H1 (cell line): ENCODE data around the gene TDP2. TPM values are rescaled to one million over a fixed set of nuclear protein-coding genes. Genes with fewer than 3 reads are reported as not detected.

Experiments used
- CTCF ChIA-PET: fragments of 300-600 bp; sonication (Branson Sonifier 250); formaldehyde crosslinking; loops from one replicate; lab custom pipeline; 2021; ENCODE audit not compliant: partially characterized antibody; lab: Charles Lee
- POLR2A ChIA-PET: fragments of 300-600 bp; sonication (Branson Sonifier 250); formaldehyde crosslinking; loops from one replicate; lab custom pipeline; 2021; ENCODE audit warnings: inconsistent platforms; ENCODE audit not compliant: partially characterized antibody; lab: Charles Lee
- DNase-seq, 2 experiments: peaks; one replicate each; pipeline versions ENCODE4 v3.0.0 to v3.0.0-alpha.2; 2010 to 2022; ENCODE audit warnings: low spot score in 2 of 2, low read depth in 1 of 2, mixed read lengths in 1 of 2
- FAIRE-seq: peaks from 2 replicates; lab custom pipeline; 2011; peaks lifted over from hg19 to GRCh38; lab: Jason Lieb, UNC
- H2AFZ ChIP-seq: 2 replicates; pipeline ENCODE4 v1.8.1; 2012; ENCODE audit warnings: low read length, inconsistent platforms
- H2AK5ac ChIP-seq: 2 replicates; pipeline ENCODE4 v1.6.1; 2013; ENCODE audit warnings: low read depth, low read length
- H2BK120ac ChIP-seq: replicated peaks from 2 replicates; pipeline ENCODE3; 2013; ENCODE audit warnings: low read depth, low read length, inconsistent platforms
- H2BK12ac ChIP-seq: 2 replicates; pipeline ENCODE4 v1.6.1; 2013; ENCODE audit warnings: low read depth, low read length
- H2BK15ac ChIP-seq: 2 replicates; pipeline ENCODE4 v1.6.1; 2013; ENCODE audit warnings: low read length
- H2BK20ac ChIP-seq: 2 replicates; pipeline ENCODE4 v1.6.1; 2013; ENCODE audit warnings: low read length
- H2BK5ac ChIP-seq: 2 replicates; pipeline ENCODE4 v1.6.1; 2013; ENCODE audit warnings: low read depth, low read length
- H3K14ac ChIP-seq: 2 replicates; pipeline ENCODE4 v1.6.1; 2013; ENCODE audit warnings: inconsistent platforms; ENCODE audit not compliant: insufficient read length
- H3K18ac ChIP-seq: 2 replicates; pipeline ENCODE4 v1.6.1; 2013; ENCODE audit warnings: low read length; ENCODE audit errors: extremely low read depth
- H3K23ac ChIP-seq: 2 replicates; pipeline ENCODE4 v1.6.1; 2013; ENCODE audit warnings: inconsistent platforms; ENCODE audit not compliant: insufficient read length
- H3K23me2 ChIP-seq: 2 replicates; pipeline ENCODE4 v1.6.1; 2013; ENCODE audit warnings: low read depth, low read length
- H3K27ac ChIP-seq: 2 replicates; pipeline ENCODE4 v1.6.1; 2011; ENCODE audit warnings: low read depth, low read length, inconsistent platforms
- H3K27me3 ChIP-seq, 4 experiments: replicated peaks in 1 of 4; 1 replicate in 1 of 4; 2 replicates in 3 of 4; pipeline versions ENCODE4 v1.6.1 to v1.8.1; 2011 to 2013; ENCODE audit warnings: low read length in 3 of 4, mild to moderate bottlenecking in 3 of 4, inconsistent platforms in 2 of 4, mixed read lengths in 2 of 4, moderate library complexity in 1 of 4; ENCODE audit not compliant: control insufficient read depth in 3 of 4, insufficient read depth in 3 of 4; ENCODE audit errors: extremely low read depth in 1 of 4
- H3K36me3 ChIP-seq, 4 experiments: 2 replicates each; pipeline versions ENCODE4 v1.6.1 to v1.8.1; 2011 to 2013; ENCODE audit warnings: mild to moderate bottlenecking in 4 of 4, low read length in 3 of 4, moderate library complexity in 2 of 4, control low read depth in 1 of 4, inconsistent platforms in 1 of 4; ENCODE audit not compliant: insufficient read depth in 4 of 4, control insufficient read depth in 2 of 4
- H3K4ac ChIP-seq: replicated peaks from 2 replicates; pipeline ENCODE3; 2013; ENCODE audit warnings: low read length, low read depth, mixed read lengths, inconsistent platforms; ENCODE audit not compliant: insufficient read length
- H3K4me1 ChIP-seq, 4 experiments: replicated peaks in 1 of 4; 1 replicate in 1 of 4; 2 replicates in 3 of 4; pipeline versions ENCODE4 v1.6.1 to v1.8.1; 2011 to 2013; ENCODE audit warnings: low read length in 3 of 4, inconsistent platforms in 2 of 4, mixed read lengths in 1 of 4; ENCODE audit not compliant: insufficient read depth in 4 of 4, control insufficient read depth in 3 of 4
- H3K4me2 ChIP-seq, 2 experiments: 2 replicates each; pipeline versions ENCODE4 v1.6.1 to v1.8.1; 2011 to 2013; ENCODE audit warnings: low read depth in 2 of 2, low read length in 2 of 2, control low read depth in 1 of 2, inconsistent platforms in 1 of 2, mild to moderate bottlenecking in 1 of 2; ENCODE audit not compliant: insufficient read depth in 1 of 2
- H3K4me3 ChIP-seq, 4 experiments: fragments of 200-600, 300-600 bp in 1 of 4; sonication (generic), shearing (Covaris generic), sonication (Bioruptor Twin) in 1 of 4; 2 replicates each; pipeline versions ENCODE4 v1.5.1 to v1.8.1; 2011 to 2016; ENCODE audit warnings: low read length in 4 of 4, low read depth in 3 of 4, control low read depth in 2 of 4, inconsistent platforms in 2 of 4, mild to moderate bottlenecking in 2 of 4, mixed read lengths in 1 of 4, moderate library complexity in 1 of 4; ENCODE audit not compliant: insufficient read depth in 2 of 4; ENCODE audit errors: extremely low read depth in 1 of 4
- H3K56ac ChIP-seq: replicated peaks from 2 replicates; pipeline ENCODE3; 2013; ENCODE audit warnings: low read depth, mild to moderate bottlenecking, mixed read lengths, low read length, inconsistent platforms; ENCODE audit not compliant: insufficient read length
- H3K79me1 ChIP-seq: 2 replicates; pipeline ENCODE4 v1.6.1; 2013; ENCODE audit warnings: low read depth, low read length, control low read depth
- H3K79me2 ChIP-seq, 2 experiments: 2 replicates each; pipeline versions ENCODE4 v1.6.1 to v1.8.1; 2012 to 2013; ENCODE audit warnings: low read length in 2 of 2, mild to moderate bottlenecking in 2 of 2, inconsistent platforms in 1 of 2; ENCODE audit not compliant: insufficient read depth in 2 of 2, control insufficient read depth in 1 of 2
- H3K9ac ChIP-seq, 4 experiments: replicated peaks in 1 of 4; 1 replicate in 1 of 4; 2 replicates in 3 of 4; pipeline versions ENCODE4 v1.6.1 to v1.8.1; 2011 to 2013; ENCODE audit warnings: low read depth in 3 of 4, low read length in 3 of 4, control low read depth in 2 of 4, mild to moderate bottlenecking in 2 of 4, moderate library complexity in 2 of 4, inconsistent platforms in 1 of 4; ENCODE audit errors: extremely low read depth in 1 of 4
- H3K9me3 ChIP-seq, 2 experiments: 2 replicates each; pipeline versions ENCODE4 v1.6.1 to v1.8.1; 2012 to 2013; ENCODE audit warnings: mild to moderate bottlenecking in 2 of 2, moderate library complexity in 2 of 2, control low read depth in 1 of 2, inconsistent platforms in 1 of 2, low read depth in 1 of 2, low read length in 1 of 2, mixed read lengths in 1 of 2; ENCODE audit not compliant: insufficient read depth in 2 of 2
- H4K20me1 ChIP-seq, 2 experiments: replicated peaks in 1 of 2; 2 replicates each; pipeline versions ENCODE3 to v1.8.1; 2011 to 2013; ENCODE audit warnings: inconsistent platforms in 2 of 2, low read length in 2 of 2, mild to moderate bottlenecking in 1 of 2; ENCODE audit not compliant: insufficient read depth in 2 of 2, control insufficient read depth in 1 of 2
- H4K5ac ChIP-seq: 2 replicates; pipeline ENCODE4 v1.6.1; 2013; ENCODE audit warnings: low read length, low read depth, mixed read lengths, inconsistent platforms; ENCODE audit not compliant: insufficient read length
- H4K8ac ChIP-seq: 2 replicates; pipeline ENCODE4 v1.8.0; 2013; ENCODE audit warnings: mild to moderate bottlenecking, moderate library complexity, low read length, inconsistent platforms; ENCODE audit not compliant: insufficient read depth; ENCODE audit errors: extremely low read depth
- H4K91ac ChIP-seq: replicated peaks from 2 replicates; pipeline ENCODE3; 2013; ENCODE audit warnings: low read length, mixed read lengths, inconsistent platforms; ENCODE audit not compliant: insufficient read length
- CTBP2 ChIP-seq: IDR thresholded peaks from 2 replicates; pipeline ENCODE4 v1.7.0; 2011; ENCODE audit warnings: borderline replicate concordance, mild to moderate bottlenecking, moderate library complexity, mixed read lengths, low read length; ENCODE audit not compliant: insufficient read depth, insufficient read length
- GTF2F1 ChIP-seq: IDR thresholded peaks from 2 replicates; pipeline ENCODE4 v1.6.1; 2012; ENCODE audit warnings: low read depth, low read length, improper control_type of control experiment, borderline replicate concordance
- HDAC6 ChIP-seq: IDR thresholded peaks from one replicate; pipeline ENCODE4 v1.7.1; 2012; ENCODE audit warnings: low read depth, mild to moderate bottlenecking, inconsistent platforms, low read length, moderate library complexity
- JUN ChIP-seq: IDR thresholded peaks from 2 replicates; pipeline ENCODE4 v1.6.1; 2011; ENCODE audit warnings: low read depth, mild to moderate bottlenecking, improper control_type of control experiment, low read length
- MAX ChIP-seq: IDR thresholded peaks from 2 replicates; pipeline ENCODE4 v1.6.1; 2012; ENCODE audit warnings: inconsistent platforms
- POLR2A ChIP-seq, 2 experiments: IDR thresholded peaks; 1 replicate in 1 of 2; 2 replicates in 1 of 2; pipeline ENCODE4 v1.6.1; 2011; ENCODE audit warnings: low read depth in 2 of 2, low read length in 2 of 2, mild to moderate bottlenecking in 2 of 2; ENCODE audit errors: control extremely low read depth in 1 of 2
- RXRA ChIP-seq: IDR thresholded peaks from 2 replicates; pipeline ENCODE4 v1.6.1; 2011; ENCODE audit warnings: low read depth, mild to moderate bottlenecking, low read length, moderate library complexity; ENCODE audit not compliant: insufficient read depth
- SP2 ChIP-seq: IDR thresholded peaks from 2 replicates; pipeline ENCODE4 v1.6.1; 2012; ENCODE audit warnings: mild to moderate bottlenecking, low read length, inconsistent platforms
- SRF ChIP-seq: IDR thresholded peaks from 2 replicates; pipeline ENCODE4 v1.6.1; 2011; ENCODE audit warnings: mild to moderate bottlenecking, low read depth, low read length, moderate library complexity
- TBP ChIP-seq: IDR thresholded peaks from 2 replicates; pipeline ENCODE4 v1.6.1; 2011; ENCODE audit warnings: low read depth, low read length, improper control_type of control experiment
- WGBS, 2 experiments: shearing (Covaris generic) in 1 of 2; methylation state at CpG; one replicate each; pipeline versions ENCODE4 v1.1.6 to v1.1.7; 2013 to 2015; ENCODE audit warnings: low lambda C conversion rate in 2 of 2, mixed read lengths in 2 of 2, inconsistent platforms in 1 of 2, low coverage in 1 of 2, missing lambda C conversion rate in 1 of 2; ENCODE audit not compliant: insufficient replicate concordance in 2 of 2, insufficient coverage in 1 of 2, insufficient read length in 1 of 2; ENCODE audit errors: extremely low coverage in 1 of 2, missing lambda C conversion rate in 1 of 2; 5-methylcytosine and 5-hydroxymethylcytosine counted together
- polyA plus RNA-seq, 7 experiments: library from polyadenylated mRNA; depleted of rRNA in 3 of 7; stranded (reverse) in 5 of 7; unstranded in 2 of 7; fragments of >200 nt in 5 of 7; fragments of 200-250 nt in 2 of 7; gene quantifications; 1 replicate in 5 of 7; 2 replicates in 1 of 7; 4 replicates in 1 of 7; pipeline versions ENCODE4 v1.2.1 to v1.2.3, GENCODE V29; 2011 to 2013; ENCODE audit warnings: missing spikeins in 2 of 7, mixed read lengths in 2 of 7
- total RNA-seq: library from RNA; stranded (reverse); fragmentation: NEBNext Ultra II Directional; extraction: Animal tissue kit (Norgen Biotek cat#: 25700); gene quantifications from 2 replicates; pipeline ENCODE4 v1.2.1, GENCODE V29; 2021

Gene TDP2
- total and polyA plus RNA-seq, 2 of the 8 experiments (the other 6 are each of a cell fraction or from before 2014, with no cell fraction given): 18.8 to 51.6 TPM

- no peaks in the 10 kb centered on the region for H3K23me2 ChIP-seq
- POLR2A ChIA-PET: interaction anchor here (1.1 to 1.8 kb wide), 3 partner anchors 9 to 48 kb away, joined by 3 to 21 read pairs (median 7); partner anchors contain the start of genes ACOT13, KIAA0319 and TDP2
- no peaks in the 10 kb centered on the region for H4K20me1 ChIP-seq
Measured at GRCh38 chr6:24655215-24655614, 11.5 kb downstream of the TDP2 start.

More at GRCh38 chr6:24655215-24655614, 11.5 kb downstream of the TDP2 start:
- Histone ChIP-seq H2AK5ac (no peak overlapping the region), H3K4me3 (no peak overlapping the region), H3K14ac (no peak overlapping the region), H3K56ac (no peak overlapping the region), H2AFZ (no peak overlapping the region), H4K8ac (no peak overlapping the region), H3K27me3 (no peaks in the 10 kb centered on the region), H3K23ac (no peak overlapping the region), H2BK20ac (no peak overlapping the region), H3K4me2 (no peak overlapping the region), H3K4me1 (peaks cover 2 to 3% (median 2%) of the 10 kb centered on the region in 4 experiments; a peak in 4 of 7 replicates), H3K79me1 (peaks cover 2% of the 10 kb centered on the region; the same call in 1 of the 2 replicates), H3K9ac (no peak overlapping the region), H3K27ac (no peak overlapping the region), H3K4ac (no peak overlapping the region), H3K9me3 (no peaks in the 10 kb centered on the region), H4K5ac (no peak overlapping the region), H2BK120ac (no peak overlapping the region), H2BK5ac (no peak overlapping the region), H3K36me3 (peaks cover 10 to 64% (median 24%) of the 10 kb centered on the region in 4 experiments; a peak in 7 of 8 replicates), H4K91ac (no peak overlapping the region)
- CTCF ChIA-PET: interaction anchor here (1.0 to 2.2 kb wide), 4 partner anchors 9 to 71 kb away, joined by 3 to 10 read pairs (median 5); partner anchors contain the start of genes ACOT13, KIAA0319 and TDP2
- DNase-seq (no peak), FAIRE-seq (no peak)
- WGBS, 2 experiments: 88% methylated on average over 1 of the region's 1 CpG; no CpG with 5 or more reads in 1 of the 2 experiments
- TF ChIP-seq RXRA (no peak), CTBP2 (no peak), POLR2A (IDR thresholded peaks at IDR 0.05; ENCODE audit: control extremely low read depth in 1 of 2, low read depth in 2 of 2, low read length in 2 of 2) (no peak), SRF (no peak), SP2 (no peak), GTF2F1 (no peak), MAX (no peak), JUN (no peak), TBP (no peak), HDAC6 (no peak)
- TF ChIP-seq, all 59 proteins: peak for 0
- Histone ChIP-seq H2BK12ac (no peak overlapping the region), H2BK15ac (no peak overlapping the region), H3K18ac (no peak overlapping the region), H3K79me2 (peaks cover 0 to 43% of the 10 kb centered on the region in 2 experiments; a peak in 3 of 4 replicates)
